Caki2 (cell line): ENCODE results near the gene TRIM46. TPM values are rescaled to one million over a fixed set of nuclear protein-coding genes. Genes with fewer than 3 reads are reported as not detected.
A peak's percentile ranks its signal among the peaks of the same experiment; 100 is the strongest.

ENCODE experiments used
- DNase-seq: peaks from one replicate; pipeline ENCODE4 v3.0.0-alpha.2; 2015; ENCODE audit warnings: low read depth
- in situ Hi-C: cut with HindIII; loops from 2 replicates; pipeline ENCODE4 v1.10.0; 2016; ENCODE audit warnings: low sequenced_read_pairs, low pct_unique_long_range_greater_than_20kb, mixed read lengths
- total RNA-seq: library from RNA; depleted of rRNA; stranded (reverse); fragments of >200 nt; shearing (Covaris generic); gene quantifications from 2 replicates; pipeline ENCODE4 v1.2.3, GENCODE V29; 2014; ENCODE audit warnings: low replicate concordance

TRIM46 gene
- total RNA-seq, 1 experiment from 2014 or later = not detected

GRCh38 chr1:155196103-155196892 is 22.6 kb downstream of the TRIM46 start:
- DNase-seq = no peak
- in situ Hi-C loops = no loop called here

GRCh38 chr1:155196893-155197638 is 23.4 kb downstream of the TRIM46 start:
- in situ Hi-C loops = no loop called here
- DNase-seq = no peak

DNA sequence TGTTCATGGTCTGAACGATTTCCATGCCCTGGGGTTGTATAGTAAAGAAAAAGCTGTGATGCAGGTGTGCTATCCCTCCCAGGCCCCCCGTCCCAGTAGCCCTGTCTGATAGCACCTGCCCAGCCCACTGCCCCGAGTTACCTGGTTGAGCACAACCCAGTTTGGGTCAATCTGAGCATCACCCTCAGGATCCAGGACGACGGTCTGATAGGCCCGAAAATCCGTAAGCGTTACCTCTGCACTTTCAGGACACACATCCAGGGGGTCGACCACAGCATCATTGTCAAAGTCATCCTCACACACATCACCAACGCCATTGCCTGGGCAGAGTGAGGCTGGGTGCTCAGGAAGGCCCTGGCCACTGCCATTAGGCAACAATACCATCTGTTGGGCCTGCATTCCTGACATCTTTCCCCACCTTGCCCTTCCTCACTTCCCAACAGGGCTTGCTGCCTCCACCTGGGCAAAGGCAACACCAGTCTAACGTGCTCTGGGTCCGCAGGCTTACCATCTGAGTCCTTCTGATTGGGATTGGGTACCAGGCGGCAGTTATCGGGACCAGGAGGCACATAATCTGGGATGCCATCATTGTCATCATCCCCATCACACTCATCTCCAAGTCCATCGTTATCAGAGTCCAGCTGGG is 24.4 kb downstream of the TRIM46 start:
- DNase-seq = no peak
- in situ Hi-C loops = no loop called here

- in situ Hi-C loops = no loop called here
- no peak for DNase-seq
Measured at GRCh38 chr1:155198547-155198906, 24.9 kb downstream of the TRIM46 start.

- in situ Hi-C loops = no loop called here
- no peak for DNase-seq
Measured at GRCh38 chr1:155199792-155200191, 26.1 kb downstream of the TRIM46 start.

GRCh38 chr1:155200920-155201319 is 27.3 kb downstream of the TRIM46 start:
- in situ Hi-C loops = no loop called here
- DNase-seq = no peak

DNA sequence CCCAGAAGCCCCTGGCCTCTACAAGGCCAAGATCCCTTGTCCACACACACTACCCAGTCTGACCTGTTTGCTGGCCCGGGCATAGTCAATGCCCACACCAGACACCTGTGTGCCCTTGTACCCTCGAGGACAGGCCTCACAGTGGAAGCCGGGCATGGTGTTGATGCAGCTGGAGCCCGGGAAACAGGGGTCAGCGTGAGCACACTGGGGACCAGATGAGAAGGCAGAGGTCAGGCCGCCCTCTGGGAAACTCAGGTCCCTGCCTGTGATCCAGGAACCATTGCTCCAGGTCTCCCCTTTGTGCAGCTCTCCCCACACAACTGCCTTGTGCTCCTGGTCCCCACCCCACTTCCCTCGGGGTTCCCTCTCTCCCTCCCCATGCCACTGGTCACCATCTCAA is 28.5 kb downstream of the TRIM46 start:
- in situ Hi-C loops = no loop called here
- DNase-seq = no peak

DNA sequence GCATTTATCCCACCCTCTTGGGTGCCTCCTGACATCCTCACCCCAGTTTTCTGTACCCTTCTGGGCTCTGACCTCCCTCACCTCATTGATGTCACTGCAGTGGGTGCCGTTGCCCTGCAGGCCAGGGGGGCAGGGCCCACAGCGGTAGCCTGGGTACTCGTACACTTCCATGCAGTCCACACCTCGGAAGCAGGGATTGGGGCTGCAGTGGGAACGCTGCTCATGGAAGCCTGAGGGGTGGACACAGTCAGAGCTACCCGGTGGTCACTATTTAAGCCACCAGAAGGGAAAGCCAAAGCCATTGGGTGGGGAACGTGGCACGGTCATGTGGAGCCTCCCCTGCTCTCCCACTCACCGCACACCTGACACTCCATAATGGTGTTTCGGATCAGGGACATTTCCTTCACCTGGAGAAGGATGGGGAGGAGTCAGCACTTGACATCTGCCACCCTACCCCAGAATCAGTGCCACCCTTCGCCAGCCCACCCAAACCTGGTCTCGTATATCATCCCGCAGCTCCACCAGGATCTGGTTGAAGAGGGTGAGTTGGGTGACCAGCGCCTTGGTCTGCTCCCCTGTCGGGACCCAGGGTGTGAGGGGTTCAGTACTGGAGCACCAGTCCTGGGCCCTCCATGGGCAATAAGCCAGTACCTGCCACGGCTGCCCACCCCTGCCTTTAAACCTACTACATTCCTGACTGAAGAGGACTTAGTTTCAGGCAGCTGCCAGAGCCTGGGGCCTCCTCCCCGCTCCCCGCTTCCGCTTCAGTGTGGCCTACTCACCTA is 29.3 kb downstream of the TRIM46 start:
- in situ Hi-C loops = no loop called here
- no peak for DNase-seq

DNA sequence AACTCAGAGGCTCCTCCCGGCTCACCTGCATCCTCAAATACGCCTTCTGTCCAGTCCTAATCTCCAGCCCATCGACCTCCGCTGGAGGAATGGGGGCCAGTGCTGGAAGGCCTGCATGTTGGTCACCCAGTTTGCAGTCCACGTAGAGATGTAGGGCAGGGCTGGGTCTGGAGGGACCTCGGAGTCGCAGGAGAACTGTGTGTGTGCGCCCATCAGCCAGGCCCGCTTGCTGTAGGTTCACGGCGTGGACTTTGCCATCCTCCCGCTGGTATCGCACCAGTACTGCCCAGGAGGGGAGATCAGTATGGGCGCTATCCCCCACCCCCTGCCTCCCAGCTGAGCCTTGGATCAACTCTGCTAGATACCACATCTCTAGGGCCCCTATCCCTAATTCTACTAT is 31.4 kb downstream of the TRIM46 start:
- in situ Hi-C loops = no loop called here
- no peak for DNase-seq

DNA sequence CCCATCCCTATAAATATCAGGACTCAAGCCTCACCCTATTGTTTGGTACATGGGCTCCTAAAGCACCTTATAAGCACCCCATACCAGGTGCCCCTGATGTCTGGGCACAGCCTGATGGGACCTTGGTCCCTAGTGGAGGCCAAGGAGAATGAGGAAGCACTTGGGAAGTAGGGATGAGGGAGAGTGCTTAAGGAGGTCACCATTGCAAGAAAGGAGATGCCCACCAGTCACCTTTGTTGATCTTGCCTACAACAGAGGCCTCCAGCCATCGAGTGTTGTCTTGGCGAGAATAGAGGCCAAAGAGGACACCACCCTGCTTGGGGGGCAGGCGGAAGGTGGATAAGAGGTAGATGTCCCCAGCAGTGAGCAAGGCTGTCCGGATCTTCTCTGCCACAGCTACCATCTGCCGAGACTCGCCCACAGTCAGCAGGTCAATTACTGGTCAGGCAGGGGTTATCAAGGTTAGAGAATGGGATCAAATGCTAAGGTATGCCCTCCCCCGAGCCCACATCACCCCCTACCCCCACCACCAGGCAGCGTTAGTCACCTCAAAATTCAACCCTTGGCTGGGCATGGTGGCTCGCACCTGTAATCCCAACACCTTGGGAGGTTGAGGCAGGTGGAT is 32.4 kb downstream of the TRIM46 start:
- in situ Hi-C loops = no loop called here
- DNase-seq = no peak

- in situ Hi-C loops = no loop called here
- DNase-seq = peak; percentile 79
Measured at GRCh38 chr1:155206891-155207805, 33.5 kb downstream of the TRIM46 start.

- in situ Hi-C loops = no loop called here
- DNase-seq = no peak
Measured at GRCh38 chr1:155207806-155208540, 34.3 kb downstream of the TRIM46 start, which contains the start of gene THBS3. TSS of gene THBS3 (minus strand) at chr1:155207897. CDS start at chr1:155207876, 21 bp downstream.

DNA sequence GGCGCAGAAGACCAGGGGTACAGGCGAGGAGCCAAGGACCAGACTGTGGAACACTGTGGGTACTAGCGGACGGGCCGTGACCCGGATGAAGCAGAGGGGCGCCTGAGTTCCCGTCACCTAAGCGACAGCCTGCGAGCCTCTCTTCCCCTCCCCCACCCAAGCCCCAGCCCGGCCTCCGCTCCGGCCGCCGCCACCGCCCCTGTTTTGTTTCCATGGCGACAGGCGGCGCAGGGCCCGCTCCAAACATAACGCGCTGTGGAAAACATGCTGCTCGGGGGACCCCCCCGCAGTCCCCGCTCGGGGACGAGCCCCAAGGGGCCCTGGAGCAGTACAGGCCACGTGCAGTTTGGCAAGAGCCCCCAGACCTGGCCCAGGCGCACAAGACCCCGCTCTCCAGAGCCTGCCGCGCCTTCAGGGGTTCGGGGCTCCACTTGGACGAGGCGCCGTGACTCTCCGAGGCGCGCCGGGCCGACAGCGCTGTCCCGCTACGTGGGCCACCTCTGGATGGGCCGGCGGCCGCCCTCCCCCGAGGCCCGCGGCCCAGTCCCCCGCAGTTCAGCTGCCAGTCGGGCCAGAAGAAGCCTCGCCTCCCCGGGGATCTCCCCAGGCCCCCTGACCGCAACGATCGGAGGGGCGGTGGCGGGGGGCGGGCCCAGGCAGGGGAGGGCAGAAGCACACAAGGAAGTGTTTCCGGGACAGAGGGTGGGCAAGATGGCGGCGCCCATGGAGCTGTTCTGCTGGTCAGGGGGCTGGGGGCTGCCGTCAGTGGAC is 35.1 kb downstream of the TRIM46 start, which contains the start of gene MTX1:
Gene MTX1, plus strand, starts transcription at position 155 of the 771 bp plus-strand sequence. Its CDS starts 110 bp downstream, at position 265.
- DNase-seq = peak; percentile 79
- in situ Hi-C loops = no loop called here

- in situ Hi-C loops = no loop called here
- no peak for DNase-seq
Measured at GRCh38 chr1:155209312-155209721, 35.7 kb downstream of the TRIM46 start.

DNA sequence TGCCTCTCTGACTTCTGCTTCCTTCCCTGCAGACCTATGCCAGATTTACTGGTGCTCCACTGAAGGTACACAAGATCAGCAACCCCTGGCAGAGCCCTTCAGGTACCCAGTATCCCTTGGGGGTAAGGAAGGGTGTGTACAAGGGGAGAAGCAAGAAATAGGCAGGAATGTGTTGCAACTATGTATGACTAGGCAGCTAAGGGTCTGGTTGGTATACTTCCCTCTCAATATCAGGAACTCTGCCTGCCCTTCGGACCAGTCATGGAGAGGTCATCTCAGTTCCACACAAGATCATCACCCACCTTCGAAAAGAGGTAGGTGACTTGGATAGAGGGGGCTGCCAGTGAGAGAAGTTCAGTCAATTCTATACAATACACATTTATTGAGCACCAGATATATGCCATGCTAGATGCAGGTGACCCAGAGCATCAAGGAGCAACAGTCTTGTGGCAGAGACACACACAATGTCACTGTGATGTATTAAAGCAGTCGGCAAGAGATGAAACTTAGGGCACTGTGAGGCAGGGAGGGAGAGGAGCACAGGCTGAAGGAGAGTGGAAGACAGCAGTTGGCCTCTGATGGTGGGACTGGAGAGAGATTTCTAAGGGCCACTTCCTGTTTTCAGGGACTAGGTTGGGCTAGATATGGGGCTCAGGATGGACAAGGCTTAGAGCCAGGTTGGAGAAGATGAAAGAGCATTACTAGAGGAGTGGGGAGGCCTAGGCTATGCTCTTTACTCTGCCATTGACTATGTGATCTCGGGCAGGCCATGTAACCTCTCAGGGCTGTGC is 36.9 kb downstream of the TRIM46 start:
- DNase-seq = no peak
- in situ Hi-C loops = no loop called here
